K562 (cell line): ENCODE measurements around the gene KRIT1. TPM values are rescaled to one million over a fixed set of nuclear protein-coding genes. Genes with fewer than 3 reads are reported as not detected.

Experiments used
- ATAC-seq: fragments of 200-7000 bp; cut with Tn5 transposase; 3 replicates; pipeline ENCODE4 v1.9.1; 2020; ENCODE audit warnings: moderate library complexity
- BruUV-seq: library from RNA; stranded (reverse); fragments of 400-500 nt; replicated peaks from 2 replicates; lab custom pipeline; 2021; lab: Mats Ljungman, UMichigan
- CTCF ChIA-PET: fragments of 300-600 bp; formaldehyde crosslinking; extraction: SDS; loops from one replicate; lab custom pipeline; 2021; ENCODE audit warnings: low intra/inter-chr PET ratio; lab: Yijun Ruan, JAX
- POLR2A ChIA-PET: fragments of 300-600, 350-650 bp; sonication (Branson Sonifier 250); formaldehyde crosslinking; extraction: SDS; loops from one replicate; lab custom pipeline; 2021; ENCODE audit warnings: antibody characterized with exemption, inconsistent platforms; lab: Yijun Ruan, JAX
- DNase-seq, 4 experiments: peaks; one replicate each; pipeline versions ENCODE4 v3.0.0 to v3.0.0-alpha.2; 2011 to 2018; ENCODE audit warnings: low spot score in 3 of 4, mixed read lengths in 3 of 4; ENCODE audit errors: extremely low read depth in 1 of 4
- FAIRE-seq: peaks from 2 replicates; lab custom pipeline; 2011; peaks lifted over from hg19 to GRCh38; lab: Jason Lieb, UNC
- H2AFZ ChIP-seq: 2 replicates; pipeline ENCODE4 v1.6.0; 2011; ENCODE audit warnings: low read depth, low read length, control low read depth, inconsistent platforms
- H3K27ac ChIP-seq: fragments of 200-600 bp; 3 replicates; pipeline ENCODE4 v1.8.0; 2011; ENCODE audit warnings: low read depth, mild to moderate bottlenecking, control low read depth, inconsistent platforms, low read length, moderate library complexity, mixed read lengths; ENCODE audit errors: extremely low read depth
- H3K27me3 ChIP-seq, 2 experiments: fragments of 300-600 bp in 1 of 2; 2 replicates in 1 of 2; 3 replicates in 1 of 2; pipeline versions ENCODE4 v1.6.0 to v1.8.0; 2011; ENCODE audit warnings: inconsistent platforms in 2 of 2, low read length in 2 of 2, mild to moderate bottlenecking in 1 of 2, mixed read lengths in 1 of 2, moderate library complexity in 1 of 2; ENCODE audit not compliant: control insufficient read depth in 2 of 2, insufficient read depth in 2 of 2
- H3K36me3 ChIP-seq: fragments of 300-600 bp; 3 replicates; pipeline ENCODE4 v1.8.0; 2011; ENCODE audit warnings: mild to moderate bottlenecking, low read length, inconsistent platforms; ENCODE audit not compliant: control insufficient read depth, insufficient read depth
- H3K4me1 ChIP-seq, 2 experiments: fragments of 200-600 bp in 1 of 2; replicated peaks in 1 of 2; 2 replicates in 1 of 2; 3 replicates in 1 of 2; pipeline versions ENCODE4 v1.5.1 to v1.8.0; 2011; ENCODE audit warnings: inconsistent platforms in 2 of 2, low read length in 2 of 2, mild to moderate bottlenecking in 1 of 2, mixed read lengths in 1 of 2, moderate library complexity in 1 of 2; ENCODE audit not compliant: control insufficient read depth in 2 of 2, insufficient read depth in 2 of 2
- H3K4me2 ChIP-seq: 2 replicates; pipeline ENCODE4 v1.6.1; 2011; ENCODE audit warnings: low read length, control low read depth, inconsistent platforms, mixed read lengths; ENCODE audit not compliant: insufficient read depth
- H3K4me3 ChIP-seq: fragments of 200-600 bp; sonication (generic), shearing (Covaris generic); 2 replicates; pipeline ENCODE4 v1.5.1; 2016; ENCODE audit warnings: control low read depth, inconsistent platforms
- H3K79me2 ChIP-seq: fragments of 200-600 bp; 3 replicates; pipeline ENCODE4 v1.8.0; 2011; ENCODE audit warnings: low read length, inconsistent platforms; ENCODE audit not compliant: control insufficient read depth, insufficient read depth
- H3K9ac ChIP-seq, 2 experiments: 2 replicates each; pipeline versions ENCODE4 v1.6.0 to v1.6.1; 2011; ENCODE audit warnings: low read depth in 2 of 2, low read length in 2 of 2, control low read depth in 1 of 2, inconsistent platforms in 1 of 2, mild to moderate bottlenecking in 1 of 2, mixed read lengths in 1 of 2; ENCODE audit not compliant: insufficient read depth in 1 of 2
- H3K9me1 ChIP-seq: one replicate; pipeline ENCODE4 v1.6.0; 2011; ENCODE audit warnings: inconsistent platforms, mild to moderate bottlenecking, low read length, moderate library complexity; ENCODE audit not compliant: control insufficient read depth, insufficient read depth
- H3K9me3 ChIP-seq: replicated peaks from 2 replicates; pipeline ENCODE4 v1.5.1; 2011; ENCODE audit warnings: low read depth, low read length, inconsistent platforms; ENCODE audit not compliant: control insufficient read depth, insufficient read depth
- H4K20me1 ChIP-seq: replicated peaks from 2 replicates; pipeline ENCODE4 v1.6.1; 2011; ENCODE audit warnings: low read length, inconsistent platforms, mixed read lengths; ENCODE audit not compliant: control insufficient read depth, insufficient read depth
- ATF3 ChIP-seq, 2 experiments: fragments of 450-650 bp in 1 of 2; sonication (generic) in 1 of 2; formaldehyde crosslinking in 1 of 2; IDR thresholded peaks in 1 of 2; conservative IDR thresholded peaks in 1 of 2; 2 replicates each; pipeline versions ENCODE4 v1.6.1 to v1.8.1; 2016 to 2023; ENCODE audit warnings: mild to moderate bottlenecking in 2 of 2, moderate library complexity in 2 of 2, inconsistent platforms in 1 of 2, missing genetic modification reagents in 1 of 2
- DMBX1 ChIP-seq: fragments of 250-450 bp; sonication (Bioruptor Pico); IDR thresholded peaks from 2 replicates; pipeline ENCODE4 v1.8.0; 2022; ENCODE audit warnings: inconsistent platforms, mild to moderate bottlenecking, moderate library complexity, borderline replicate concordance
- ERF ChIP-seq: fragments of 450-650 bp; formaldehyde crosslinking; IDR thresholded peaks from 2 replicates; pipeline ENCODE4 v1.4.0; 2020; ENCODE audit warnings: mild to moderate bottlenecking, mixed read lengths
- JUND ChIP-seq, 2 experiments: IDR thresholded peaks; 2 replicates in 1 of 2; 3 replicates in 1 of 2; pipeline ENCODE4 v1.6.1; 2011; ENCODE audit warnings: borderline replicate concordance in 2 of 2, low read depth in 2 of 2, low read length in 2 of 2, improper control_type of control experiment in 1 of 2, missing biosample characterization in 1 of 2, missing genetic modification characterization in 1 of 2, missing genetic modification reagents in 1 of 2
- MYBL2 ChIP-seq, 2 experiments: fragments of 450-650 bp in 1 of 2; sonication (generic) in 1 of 2; formaldehyde crosslinking in 1 of 2; IDR thresholded peaks; 2 replicates each; pipeline versions ENCODE4 v1.6.1 to v1.8.1; 2017 to 2022; ENCODE audit warnings: borderline replicate concordance in 1 of 2, inconsistent platforms in 1 of 2, low read depth in 1 of 2, mild to moderate bottlenecking in 1 of 2, missing genetic modification reagents in 1 of 2, moderate library complexity in 1 of 2
- MYC ChIP-seq, 2 experiments: fragments of 250-450 bp in 1 of 2; sonication (Bioruptor Pico) in 1 of 2; IDR thresholded peaks; 2 replicates each; pipeline versions ENCODE4 v1.5.1 to v1.6.1; 2012 to 2021; ENCODE audit warnings: low read depth in 2 of 2, borderline replicate concordance in 1 of 2, improper control_type of control experiment in 1 of 2, low read length in 1 of 2, mild to moderate bottlenecking in 1 of 2, moderate library complexity in 1 of 2
- PKNOX1 ChIP-seq: fragments of 450-650 bp; IDR thresholded peaks from 2 replicates; pipeline ENCODE4 v1.6.1; 2016
- SAFB ChIP-seq: fragments of 200-400 bp; formaldehyde crosslinking; IDR thresholded peaks from 2 replicates; pipeline ENCODE4 v1.6.1; 2017; ENCODE audit warnings: low read depth, low read length, borderline replicate concordance
- SMARCA4 ChIP-seq: fragments of 450-650 bp; IDR thresholded peaks from 2 replicates; pipeline ENCODE4 v1.6.1; 2016
- SREBF2 ChIP-seq: sonication (generic); formaldehyde crosslinking; IDR thresholded peaks from 2 replicates; pipeline ENCODE4 v1.4.0; 2020; ENCODE audit warnings: mild to moderate bottlenecking, missing genetic modification reagents
- STAG1 ChIP-seq: sonication (generic); formaldehyde crosslinking; IDR thresholded peaks from 2 replicates; pipeline ENCODE4 v1.5.0; 2020; ENCODE audit warnings: missing genetic modification reagents, borderline replicate concordance
- ZKSCAN8 ChIP-seq: fragments of 200-800 bp; sonication (Bioruptor generic); IDR thresholded peaks from 2 replicates; pipeline ENCODE4 v1.6.1; 2016; ENCODE audit warnings: missing genetic modification characterization, missing compliant biosample characterization
- ZNF140 ChIP-seq: fragments of 250-450 bp; sonication (Bioruptor Pico); IDR thresholded peaks from 2 replicates; pipeline ENCODE4 v1.8.0; 2021; ENCODE audit warnings: moderate library complexity, mild to moderate bottlenecking, inconsistent platforms
- ZNF165 ChIP-seq: fragments of 250-450 bp; sonication (Bioruptor Pico); IDR thresholded peaks from 2 replicates; pipeline ENCODE4 v1.4.0; 2020; ENCODE audit warnings: borderline replicate concordance
- ZNF277 ChIP-seq: fragments of 250-450 bp; sonication (Bioruptor Pico); IDR thresholded peaks from 2 replicates; pipeline ENCODE4 v1.8.0; 2022; ENCODE audit warnings: inconsistent platforms, mild to moderate bottlenecking, moderate library complexity, borderline replicate concordance
- ZNF280A ChIP-seq: fragments of 450-650 bp; IDR thresholded peaks from 2 replicates; pipeline ENCODE4 v1.6.1; 2018; ENCODE audit warnings: mild to moderate bottlenecking, low read depth; ENCODE audit not compliant: partially characterized antibody
- in situ Hi-C: fragments of 300-500 bp; cut with MboI; formaldehyde crosslinking; loops from 4 replicates; pipeline ENCODE4 v1.15.0; 2018; ENCODE audit warnings: inconsistent platforms, mixed read lengths
- intact Hi-C: fragments of 100-400 bp; cut with micrococcal nuclease; formaldehyde crosslinking; loops from 2 replicates; pipeline ENCODE4 v1.14.2; 2022
- polyA plus RNA-seq, 8 experiments: library from polyadenylated mRNA; depleted of rRNA in 4 of 8; stranded (reverse) in 5 of 8; unstranded in 3 of 8; fragments of >200 nt; fragmentation: Nextera tagmentation in 2 of 8; fragmentation: Illumina TruSeq in 1 of 8; extraction: Ambion mirVana in 2 of 8; extraction: Trizol in 1 of 8; gene quantifications; 2 replicates each; pipeline versions ENCODE4 v1.2.1 to v1.2.3, GENCODE V29; 2011 to 2014; ENCODE audit warnings: inconsistent platforms in 1 of 8, missing spikeins in 1 of 8
- total RNA-seq, 7 experiments: library from RNA; depleted of rRNA in 6 of 7; stranded (reverse); fragments of >200 nt in 6 of 7; fragmentation: Illumina TruSeq in 2 of 7; extraction: Trizol in 2 of 7; gene quantifications; 2 replicates each; pipeline versions ENCODE4 v1.2.1 to v1.2.3, GENCODE V29; 2011 to 2021; ENCODE audit warnings: low replicate concordance in 1 of 7

Gene KRIT1
- total and polyA plus RNA-seq, 9 of the 15 experiments (the other 6 are each of a cell fraction or from before 2014, with no cell fraction given), result 21.5 to 81.4 (median 55.9) TPM

GRCh38 chr7:92177362-92177761 is 68.4 kb downstream of the KRIT1 start:
- FAIRE-seq (peak; percentile 46), DNase-seq (peak in 1 of 4 experiments; percentile 24), ATAC-seq (peak; percentile 35; the same call in 1 of the 3 replicates)
- intact Hi-C loops (no loop called here), in situ Hi-C loops (no loop called here)
- no peak overlapping the region for H2AFZ ChIP-seq
- no peaks in the 10 kb centered on the region for H3K79me2 ChIP-seq
- no peak overlapping the region for H3K4me2 ChIP-seq
- H3K9me1 ChIP-seq, result no peaks in the 10 kb centered on the region
- no TSS peak for BruUV-seq
- H3K27me3 ChIP-seq, result no peaks in the 10 kb centered on the region; a peak in 1 of 5 replicates
- H4K20me1 ChIP-seq, result no peaks in the 10 kb centered on the region
- no peak overlapping the region for H3K4me3 ChIP-seq
- CTCF ChIA-PET, result no interaction called here
- POLR2A ChIA-PET, result interaction anchor here (0.6 to 1.0 kb wide), 2 partner anchors 68 to 236 kb away, joined by 3 to 4 read pairs; no protein-coding TSS in a partner anchor
- no peaks in the 10 kb centered on the region for H3K9me3 ChIP-seq
- no peaks in the 10 kb centered on the region for H3K36me3 ChIP-seq
- no peak overlapping the region for H3K9ac ChIP-seq
- H3K27ac ChIP-seq, result no peak overlapping the region
- H3K4me1 ChIP-seq, result peaks cover 0 to 5% of the 10 kb centered on the region in 2 experiments; a peak in 1 of 5 replicates
- TF ChIP-seq SMARCA4 (no peak), MYC (IDR thresholded peaks at IDR 0.05; ENCODE audit: low read depth, low read length) (no peak), MYC (CRISPR knock-in tag; IDR thresholded peaks at IDR 0.05; ENCODE audit: borderline replicate concordance, low read depth) (no peak), ZNF280A (no peak), PKNOX1 (peak; percentile 93), ZNF165 (CRISPR knock-in tag) (no peak), ATF3 (IDR thresholded peaks at IDR 0.05) (peak; percentile 45), ATF3 (CRISPR knock-in tag; conservative IDR thresholded peaks at IDR 0.05) (no peak), SREBF2 (CRISPR knock-in tag) (no peak), SAFB (no peak), DMBX1 (CRISPR knock-in tag) (no peak), STAG1 (no peak), JUND (IDR thresholded peaks at IDR 0.05; ENCODE audit: borderline replicate concordance, low read depth, low read length) (no peak), JUND (tag; IDR thresholded peaks at IDR 0.05; ENCODE audit: borderline replicate concordance, low read depth, low read length) (peak; percentile 65; the same call in 1 of the 3 replicates), MYBL2 (IDR thresholded peaks at IDR 0.05; ENCODE audit: low read depth) (no peak), MYBL2 (CRISPR knock-in tag; IDR thresholded peaks at IDR 0.05; ENCODE audit: borderline replicate concordance) (no peak), ZNF140 (no peak), ZKSCAN8 (CRISPR knock-in tag) (no peak), ZNF277 (CRISPR knock-in tag) (no peak), ERF (no peak)
